Liver (tissue), 9 donors: Measurements from ENCODE around the gene CSMD2. TPM values are rescaled to one million over a fixed set of nuclear protein-coding genes. Genes with fewer than 3 reads are reported as not detected.

Experiments
- DNase-seq: peaks from one replicate; pipeline ENCODE4 v3.0.0-alpha.2; 2017; ENCODE audit warnings: low spot score
- H3K27ac ChIP-seq, 2 donors: one replicate each; pipeline ENCODE4 v1.7.0; 2013; ENCODE audit warnings: inconsistent platforms in 2 of 2, low read length in 2 of 2, control low read depth in 1 of 2, low read depth in 1 of 2, mild to moderate bottlenecking in 1 of 2
- H3K27me3 ChIP-seq, 4 donors: one replicate each; pipeline versions ENCODE4 v1.6.1 to v1.7.0; 2013; ENCODE audit warnings: low read length in 3 of 4, inconsistent platforms in 1 of 4, mild to moderate bottlenecking in 1 of 4, moderate library complexity in 1 of 4; ENCODE audit not compliant: control insufficient read depth in 4 of 4, insufficient read depth in 4 of 4
- H3K36me3 ChIP-seq, 4 donors: one replicate each; pipeline versions ENCODE4 v1.6.1 to v1.7.0; 2013; ENCODE audit warnings: low read length in 3 of 4, mild to moderate bottlenecking in 3 of 4, low read depth in 1 of 4, moderate library complexity in 1 of 4; ENCODE audit not compliant: control insufficient read depth in 4 of 4, insufficient read depth in 3 of 4
- H3K4me1 ChIP-seq, 4 donors: one replicate each; pipeline versions ENCODE4 v1.6.1 to v1.7.0; 2013; ENCODE audit warnings: low read length in 3 of 4, mild to moderate bottlenecking in 3 of 4, moderate library complexity in 1 of 4; ENCODE audit not compliant: control insufficient read depth in 4 of 4, insufficient read depth in 4 of 4
- H3K4me3 ChIP-seq, 3 donors: one replicate each; pipeline versions ENCODE4 v1.6.1 to v1.7.0; 2013; ENCODE audit warnings: low read length in 3 of 3, control low read depth in 1 of 3, low read depth in 1 of 3, mild to moderate bottlenecking in 1 of 3
- H3K9ac ChIP-seq, 2 donors: one replicate each; pipeline ENCODE4 v1.7.0; 2013; ENCODE audit warnings: low read length in 2 of 2, mild to moderate bottlenecking in 2 of 2, moderate library complexity in 2 of 2, control low read depth in 1 of 2, low read depth in 1 of 2
- H3K9me3 ChIP-seq, 4 donors: one replicate each; pipeline versions ENCODE4 v1.6.1 to v1.7.0; 2013; ENCODE audit warnings: low read length in 3 of 4; ENCODE audit not compliant: control insufficient read depth in 4 of 4
- EGR1 ChIP-seq, 2 donors: IDR thresholded peaks; 2 replicates each; pipeline ENCODE4 v1.6.1; 2016 to 2018; ENCODE audit warnings: antibody characterized with exemption in 2 of 2, low read depth in 2 of 2
- FOXA1 ChIP-seq: IDR thresholded peaks from 2 replicates; pipeline ENCODE4 v1.6.1; 2016; ENCODE audit warnings: antibody characterized with exemption
- FOXA2 ChIP-seq: IDR thresholded peaks from 2 replicates; pipeline ENCODE4 v1.6.1; 2016; ENCODE audit warnings: antibody characterized with exemption
- GABPA ChIP-seq, 2 donors: IDR thresholded peaks in 1 of 2; conservative IDR thresholded peaks in 1 of 2; 2 replicates each; pipeline ENCODE4 v1.6.1; 2016; ENCODE audit warnings: antibody characterized with exemption in 2 of 2, mild to moderate bottlenecking in 1 of 2, moderate library complexity in 1 of 2
- HNF4A ChIP-seq, 2 donors: conservative IDR thresholded peaks; 2 replicates each; pipeline ENCODE4 v1.6.1; 2016; ENCODE audit warnings: antibody characterized with exemption in 2 of 2, mild to moderate bottlenecking in 2 of 2
- HNF4G ChIP-seq: IDR thresholded peaks from 2 replicates; pipeline ENCODE4 v1.6.1; 2016; ENCODE audit warnings: antibody characterized with exemption
- JUND ChIP-seq, 2 donors: IDR thresholded peaks; 2 replicates each; pipeline ENCODE4 v1.6.1; 2016; ENCODE audit warnings: antibody characterized with exemption in 2 of 2
- MAX ChIP-seq: IDR thresholded peaks from 2 replicates; pipeline ENCODE4 v1.6.1; 2016; ENCODE audit warnings: antibody characterized with exemption
- NR2F2 ChIP-seq: IDR thresholded peaks from 2 replicates; pipeline ENCODE4 v1.6.1; 2016; ENCODE audit warnings: antibody characterized with exemption
- RAD21 ChIP-seq, 2 donors: IDR thresholded peaks; 2 replicates each; pipeline ENCODE4 v1.6.1; 2016; ENCODE audit warnings: antibody characterized with exemption in 2 of 2, mild to moderate bottlenecking in 2 of 2
- REST ChIP-seq: IDR thresholded peaks from 2 replicates; pipeline ENCODE4 v1.6.1; 2016; ENCODE audit warnings: antibody characterized with exemption, mild to moderate bottlenecking
- RXRA ChIP-seq, 2 donors: IDR thresholded peaks; 2 replicates each; pipeline ENCODE4 v1.6.1; 2017 to 2018; ENCODE audit warnings: antibody characterized with exemption in 2 of 2, mild to moderate bottlenecking in 1 of 2
- SP1 ChIP-seq: IDR thresholded peaks from 2 replicates; pipeline ENCODE4 v1.6.1; 2018; ENCODE audit warnings: antibody characterized with exemption, mild to moderate bottlenecking
- TAF1 ChIP-seq: conservative IDR thresholded peaks from 2 replicates; pipeline ENCODE4 v1.6.1; 2016; ENCODE audit warnings: antibody characterized with exemption, mild to moderate bottlenecking
- YY1 ChIP-seq: IDR thresholded peaks from 2 replicates; pipeline ENCODE4 v1.6.1; 2016; ENCODE audit warnings: antibody characterized with exemption, mild to moderate bottlenecking
- ZBTB33 ChIP-seq: IDR thresholded peaks from 2 replicates; pipeline ENCODE4 v1.6.1; 2016; ENCODE audit warnings: antibody characterized with exemption
- WGBS: extraction: QIAGEN DNeasy Blood & Tissue Kit; methylation state at CpG from one replicate; pipeline ENCODE4 v1.1.7; 2013; 5-methylcytosine and 5-hydroxymethylcytosine counted together
- polyA plus RNA-seq, 2 donors: library from polyadenylated mRNA; stranded (reverse) in 1 of 2; unstranded in 1 of 2; fragments of 200-250 nt in 1 of 2; fragments of >200 nt in 1 of 2; fragmentation: Nextera tagmentation in 1 of 2; extraction: Ambion mirVana in 1 of 2; gene quantifications; one replicate each; pipeline versions ENCODE4 v1.2.1 to v1.2.3, GENCODE V29; 2013 to 2015
- total RNA-seq, 2 donors: library from RNA; depleted of rRNA; stranded (reverse); fragments of >200 nt; gene quantifications; one replicate each; pipeline ENCODE4 v1.2.3, GENCODE V29; 2014
- TF ChIP-seq, protein P1 (sequence below): fragments of 150-350 bp; IDR thresholded peaks from 2 replicates; pipeline ENCODE4 v1.5.1; 2017; ENCODE audit warnings: improper control_type of control experiment, low read depth, low read length; ENCODE audit not compliant: missing input control
- TF ChIP-seq, protein P2 (sequence below): IDR thresholded peaks from 2 replicates; pipeline ENCODE4 v1.6.1; 2016; ENCODE audit warnings: antibody characterized with exemption
- donor health status: healthy.
- donor health status: healthy.
- donor health status: healthy.
- donor health status: healthy.
- donor health status: healthy.

Gene CSMD2
- total and polyA plus RNA-seq, 4 donors, result 0.08 to 0.09 TPM; not detected in 2

GRCh38 chr1:33682371-33682770, 482.7 kb downstream of the CSMD2 start:
- 84% methylated on average over 2 of the region's 2 CpGs for WGBS
- Histone ChIP-seq H3K9me3 (no peaks in the 10 kb centered on the region), H3K27me3 (peaks cover 0 to 8% (median 3%) of the 10 kb centered on the region in 4 donors), H3K9ac (no peak overlapping the region), H3K4me3 (no peak overlapping the region), H3K4me1 (no peaks in the 10 kb centered on the region), H3K27ac (no peak overlapping the region), H3K36me3 (no peaks in the 10 kb centered on the region)
- TF ChIP-seq JUND (IDR thresholded peaks at IDR 0.05) (no peak), SP1 (no peak), EGR1 (IDR thresholded peaks at IDR 0.05; ENCODE audit: low read depth in 2 of 2) (no peak), RAD21 (IDR thresholded peaks at IDR 0.05) (no peak), REST (no peak), FOXA2 (no peak), ZBTB33 (no peak), YY1 (no peak), RXRA (IDR thresholded peaks at IDR 0.05) (no peak), MAX (no peak), TAF1 (no peak), HNF4A (conservative IDR thresholded peaks at IDR 0.05) (no peak), HNF4G (no peak), GABPA (IDR thresholded peaks at IDR 0.05 in 1 of 2, conservative IDR thresholded peaks at IDR 0.05 in 1 of 2) (no peak), FOXA1 (no peak), NR2F2 (no peak)
- TF ChIP-seq, protein P1, sequence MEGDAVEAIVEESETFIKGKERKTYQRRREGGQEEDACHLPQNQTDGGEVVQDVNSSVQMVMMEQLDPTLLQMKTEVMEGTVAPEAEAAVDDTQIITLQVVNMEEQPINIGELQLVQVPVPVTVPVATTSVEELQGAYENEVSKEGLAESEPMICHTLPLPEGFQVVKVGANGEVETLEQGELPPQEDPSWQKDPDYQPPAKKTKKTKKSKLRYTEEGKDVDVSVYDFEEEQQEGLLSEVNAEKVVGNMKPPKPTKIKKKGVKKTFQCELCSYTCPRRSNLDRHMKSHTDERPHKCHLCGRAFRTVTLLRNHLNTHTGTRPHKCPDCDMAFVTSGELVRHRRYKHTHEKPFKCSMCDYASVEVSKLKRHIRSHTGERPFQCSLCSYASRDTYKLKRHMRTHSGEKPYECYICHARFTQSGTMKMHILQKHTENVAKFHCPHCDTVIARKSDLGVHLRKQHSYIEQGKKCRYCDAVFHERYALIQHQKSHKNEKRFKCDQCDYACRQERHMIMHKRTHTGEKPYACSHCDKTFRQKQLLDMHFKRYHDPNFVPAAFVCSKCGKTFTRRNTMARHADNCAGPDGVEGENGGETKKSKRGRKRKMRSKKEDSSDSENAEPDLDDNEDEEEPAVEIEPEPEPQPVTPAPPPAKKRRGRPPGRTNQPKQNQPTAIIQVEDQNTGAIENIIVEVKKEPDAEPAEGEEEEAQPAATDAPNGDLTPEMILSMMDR, result no peak
- TF ChIP-seq, protein P2, sequence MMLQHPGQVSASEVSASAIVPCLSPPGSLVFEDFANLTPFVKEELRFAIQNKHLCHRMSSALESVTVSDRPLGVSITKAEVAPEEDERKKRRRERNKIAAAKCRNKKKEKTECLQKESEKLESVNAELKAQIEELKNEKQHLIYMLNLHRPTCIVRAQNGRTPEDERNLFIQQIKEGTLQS, result no peak
- DNase-seq, result no peak
